Keratinocyte (primary cell): Measurements from ENCODE around the gene ZNF584. TPM values are rescaled to one million over a fixed set of nuclear protein-coding genes. Genes with fewer than 3 reads are reported as not detected.

ENCODE experiments used
- DNase-seq: peaks from one replicate; pipeline ENCODE4 v3.0.0-alpha.2; 2011; ENCODE audit warnings: low read depth, missing footprints, low spot score
- FAIRE-seq: peaks from 2 replicates; lab custom pipeline; 2011; peaks lifted over from hg19 to GRCh38; lab: Jason Lieb, UNC
- H2AFZ ChIP-seq: 2 replicates; pipeline ENCODE4 v1.6.0; 2012; ENCODE audit warnings: low read length, control low read depth, inconsistent platforms; ENCODE audit not compliant: control insufficient read depth
- H3K27ac ChIP-seq: 2 replicates; pipeline ENCODE4 v1.5.1; 2011; ENCODE audit warnings: low read length; ENCODE audit not compliant: control insufficient read depth, insufficient read depth
- H3K27me3 ChIP-seq: 3 replicates; pipeline ENCODE4 v1.6.0; 2011; ENCODE audit warnings: low read length; ENCODE audit not compliant: control insufficient read depth, insufficient read depth; ENCODE audit errors: extremely low read depth
- H3K36me3 ChIP-seq, 2 experiments: 2 replicates in 1 of 2; 3 replicates in 1 of 2; pipeline ENCODE4 v1.5.1; 2011; ENCODE audit warnings: low read length in 2 of 2, mild to moderate bottlenecking in 1 of 2; ENCODE audit not compliant: control insufficient read depth in 2 of 2, insufficient read depth in 2 of 2; ENCODE audit errors: extremely low read depth in 1 of 2
- H3K4me1 ChIP-seq: 3 replicates; pipeline ENCODE4 v1.5.1; 2011; ENCODE audit warnings: low read length; ENCODE audit not compliant: control insufficient read depth, insufficient read depth; ENCODE audit errors: extremely low read depth
- H3K4me2 ChIP-seq: 3 replicates; pipeline ENCODE4 v1.6.0; 2011; ENCODE audit warnings: low read depth, low read length; ENCODE audit not compliant: control insufficient read depth, insufficient read depth; ENCODE audit errors: extremely low read depth
- H3K4me3 ChIP-seq, 3 experiments: fragments of 200-600 bp in 1 of 3; sonication (generic) in 1 of 3; 2 replicates in 2 of 3; 3 replicates in 1 of 3; pipeline ENCODE4 v1.5.1; 2011 to 2016; ENCODE audit warnings: low read length in 3 of 3, mild to moderate bottlenecking in 3 of 3, control low read depth in 2 of 3, inconsistent platforms in 1 of 3, low read depth in 1 of 3, mixed read lengths in 1 of 3, mixed run types in 1 of 3, moderate library complexity in 1 of 3; ENCODE audit not compliant: control insufficient read depth in 2 of 3, insufficient read depth in 2 of 3; ENCODE audit errors: extremely low read depth in 1 of 3
- H3K79me2 ChIP-seq: 2 replicates; pipeline ENCODE4 v1.6.0; 2012; ENCODE audit warnings: low read length; ENCODE audit not compliant: control insufficient read depth, insufficient read depth
- H3K9ac ChIP-seq: 3 replicates; pipeline ENCODE4 v1.6.0; 2011; ENCODE audit warnings: low read length; ENCODE audit not compliant: control insufficient read depth, insufficient read depth; ENCODE audit errors: extremely low read depth
- H3K9me1 ChIP-seq: 3 replicates; pipeline ENCODE4 v1.6.0; 2011; ENCODE audit warnings: low read length; ENCODE audit not compliant: control insufficient read depth, insufficient read depth; ENCODE audit errors: extremely low read depth
- H3K9me3 ChIP-seq: 2 replicates; pipeline ENCODE4 v1.5.1; 2012; ENCODE audit warnings: low read depth, low read length; ENCODE audit not compliant: control insufficient read depth
- H4K20me1 ChIP-seq: 3 replicates; pipeline ENCODE4 v1.6.0; 2011; ENCODE audit warnings: low read length; ENCODE audit not compliant: control insufficient read depth, insufficient read depth; ENCODE audit errors: extremely low read depth
- EZH2 ChIP-seq: IDR thresholded peaks from one replicate; pipeline ENCODE4 v1.6.1; 2012; ENCODE audit warnings: inconsistent platforms, mild to moderate bottlenecking, low read length, moderate library complexity
- dilution Hi-C: fragments of 300-500 bp; cut with MboI; formaldehyde crosslinking; loops from one replicate; pipeline ENCODE4 v1.7.0; 2020; ENCODE audit warnings: low sequenced_read_pairs; ENCODE audit not compliant: extremely low pct_ligation_motif_present
- polyA plus RNA-seq, 5 experiments: library from polyadenylated mRNA; depleted of rRNA in 3 of 5; stranded (reverse) in 3 of 5; stranded (forward) in 1 of 5; unstranded in 1 of 5; fragments of >200 nt; gene quantifications; 1 replicate in 1 of 5; 2 replicates in 3 of 5; 3 replicates in 1 of 5; pipeline versions ENCODE4 v1.2.1 to v1.2.3, GENCODE V29; 2011 to 2012; ENCODE audit warnings: missing spikeins in 2 of 5, low read depth in 1 of 5, low replicate concordance in 1 of 5
- TF ChIP-seq, protein P1 (sequence below), 3 experiments: IDR thresholded peaks in 1 of 3; conservative IDR thresholded peaks in 1 of 3; optimal IDR thresholded peaks in 1 of 3; 2 replicates in 2 of 3; 3 replicates in 1 of 3; pipeline versions ENCODE3 to v1.5.1; 2011; ENCODE audit warnings: low read length in 3 of 3, mild to moderate bottlenecking in 3 of 3, moderate library complexity in 2 of 3, control low read depth in 1 of 3, inconsistent platforms in 1 of 3; ENCODE audit not compliant: insufficient read depth in 2 of 3; ENCODE audit errors: extremely low read depth in 1 of 3

The ZNF584 gene
- polyA plus RNA-seq, 1 donor (not counting 4 experiments of a cell fraction or from before 2014, with no cell fraction given): 12.2 TPM

DNA sequence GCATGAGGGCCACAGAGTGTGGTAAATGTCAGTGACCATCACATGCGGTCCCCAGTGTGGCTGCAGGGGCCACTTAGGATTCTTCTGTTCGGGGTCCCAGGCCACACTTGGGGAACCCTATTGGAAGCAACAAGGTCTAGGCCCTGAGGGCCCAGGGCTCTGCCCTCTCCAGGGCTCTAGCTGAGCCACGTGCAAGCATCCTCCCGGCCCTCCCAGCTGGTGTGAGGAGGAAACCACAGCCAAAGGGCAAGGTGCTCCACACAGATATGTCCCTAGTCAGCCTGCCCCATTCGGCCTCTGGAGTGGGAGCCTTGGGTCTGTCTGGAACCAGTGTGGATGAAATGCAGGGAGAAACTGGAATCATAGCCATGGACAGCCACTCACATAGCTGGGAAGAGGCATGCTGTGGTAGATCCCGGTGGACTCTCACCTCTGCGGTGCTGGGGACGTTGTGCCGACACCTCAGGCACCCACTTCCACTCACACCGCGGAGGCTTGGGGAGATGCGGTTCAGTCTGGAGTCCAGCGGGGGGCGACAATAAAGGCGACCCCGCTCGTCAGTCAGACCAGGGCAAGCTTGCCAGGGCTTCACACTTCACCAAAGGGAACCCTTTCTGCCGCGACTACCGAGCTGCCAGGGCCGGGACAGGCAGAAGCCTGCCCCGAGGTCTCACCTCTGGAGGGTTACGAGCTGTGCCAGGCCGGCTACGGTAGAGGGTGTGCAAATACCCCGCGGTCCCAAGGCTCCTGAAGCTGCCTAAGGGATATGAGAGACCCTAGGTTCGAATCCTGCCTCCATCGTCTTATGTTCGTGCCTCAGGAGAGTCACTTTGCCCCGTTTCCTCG lies 41.6 kb upstream of the ZNF584 start:
- Histone ChIP-seq H3K9me1 (no peaks in the 10 kb centered on the region), H3K9ac (no peak overlapping the region), H3K27me3 (no peaks in the 10 kb centered on the region), H3K4me3 (no peak overlapping the region), H2AFZ (no peak overlapping the region), H3K27ac (no peak overlapping the region), H3K79me2 (no peaks in the 10 kb centered on the region), H3K9me3 (no peaks in the 10 kb centered on the region), H3K4me1 (peaks cover 2% of the 10 kb centered on the region), H3K4me2 (no peak overlapping the region), H3K36me3 (no peaks in the 10 kb centered on the region), H4K20me1 (no peaks in the 10 kb centered on the region)
- no peak for TF ChIP-seq EZH2
- no peak for DNase-seq
- FAIRE-seq: no peak
- dilution Hi-C loops: no loop called here

DNA sequence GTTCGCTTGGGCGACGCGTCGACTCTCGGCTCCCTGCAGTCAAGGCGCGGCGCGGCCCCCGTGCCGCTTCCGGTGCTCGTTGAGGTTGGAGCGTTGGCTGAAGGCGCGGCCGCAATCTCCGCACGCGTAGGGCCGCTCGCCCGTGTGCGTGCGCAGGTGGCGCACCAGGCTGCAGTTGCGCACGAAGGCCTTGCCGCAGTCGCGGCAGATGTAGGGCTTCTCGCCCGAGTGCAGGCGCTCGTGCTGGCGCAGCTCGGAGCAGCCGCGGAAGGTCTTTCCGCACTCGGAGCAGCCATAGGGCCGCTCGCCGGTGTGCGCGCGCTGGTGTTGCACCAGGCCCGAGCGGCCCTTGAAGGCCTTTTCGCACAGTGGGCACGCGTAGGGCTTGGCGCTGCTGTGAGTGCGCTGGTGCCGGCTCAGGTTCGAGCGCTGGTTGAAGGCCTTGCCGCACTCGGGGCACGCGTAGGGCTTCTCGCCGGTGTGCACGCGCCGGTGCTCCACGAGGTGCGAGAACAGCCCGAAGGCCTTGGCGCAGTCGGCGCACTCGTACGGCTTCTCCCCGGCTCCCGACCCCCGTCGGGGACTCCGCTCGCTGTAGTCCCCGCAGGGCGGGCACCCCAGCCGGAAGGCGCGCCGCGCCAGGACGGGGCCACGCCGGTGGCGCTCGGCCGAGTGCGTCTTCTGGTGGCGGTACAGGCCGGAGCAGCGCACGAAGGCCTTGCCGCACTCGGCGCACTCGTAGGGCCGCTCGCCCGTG lies 40.6 kb upstream of the ZNF584 start:
- Histone ChIP-seq H4K20me1 (no peaks in the 10 kb centered on the region), H3K79me2 (no peaks in the 10 kb centered on the region), H3K27me3 (no peaks in the 10 kb centered on the region), H3K9me3 (no peaks in the 10 kb centered on the region), H3K4me1 (no peaks in the 10 kb centered on the region), H3K4me3 (no peak overlapping the region), H3K36me3 (no peaks in the 10 kb centered on the region), H3K9ac (no peak overlapping the region), H2AFZ (no peak overlapping the region), H3K27ac (no peak overlapping the region), H3K4me2 (no peak overlapping the region), H3K9me1 (no peaks in the 10 kb centered on the region)
- TF ChIP-seq EZH2: no peak
- TF ChIP-seq, protein P1, sequence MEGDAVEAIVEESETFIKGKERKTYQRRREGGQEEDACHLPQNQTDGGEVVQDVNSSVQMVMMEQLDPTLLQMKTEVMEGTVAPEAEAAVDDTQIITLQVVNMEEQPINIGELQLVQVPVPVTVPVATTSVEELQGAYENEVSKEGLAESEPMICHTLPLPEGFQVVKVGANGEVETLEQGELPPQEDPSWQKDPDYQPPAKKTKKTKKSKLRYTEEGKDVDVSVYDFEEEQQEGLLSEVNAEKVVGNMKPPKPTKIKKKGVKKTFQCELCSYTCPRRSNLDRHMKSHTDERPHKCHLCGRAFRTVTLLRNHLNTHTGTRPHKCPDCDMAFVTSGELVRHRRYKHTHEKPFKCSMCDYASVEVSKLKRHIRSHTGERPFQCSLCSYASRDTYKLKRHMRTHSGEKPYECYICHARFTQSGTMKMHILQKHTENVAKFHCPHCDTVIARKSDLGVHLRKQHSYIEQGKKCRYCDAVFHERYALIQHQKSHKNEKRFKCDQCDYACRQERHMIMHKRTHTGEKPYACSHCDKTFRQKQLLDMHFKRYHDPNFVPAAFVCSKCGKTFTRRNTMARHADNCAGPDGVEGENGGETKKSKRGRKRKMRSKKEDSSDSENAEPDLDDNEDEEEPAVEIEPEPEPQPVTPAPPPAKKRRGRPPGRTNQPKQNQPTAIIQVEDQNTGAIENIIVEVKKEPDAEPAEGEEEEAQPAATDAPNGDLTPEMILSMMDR (optimal IDR thresholded peaks at IDR 0.05 in 1 of 3, IDR thresholded peaks at IDR 0.05 in 1 of 3, conservative IDR thresholded peaks at IDR 0.05 in 1 of 3; ENCODE audit: extremely low read depth in 1 of 3, insufficient read depth in 2 of 3, low read length in 3 of 3): no peak
- DNase-seq (no peak), FAIRE-seq (no peak)
- dilution Hi-C loops: no loop called here
